Activated CD4-positive, alpha-beta T cell treated with anti-CD3 and anti-CD28 coated beads for 24 hours (primary cell): ENCODE results near the gene BCL2L14.

Source experiments
- DNase-seq, 2 donors: peaks; one replicate each; pipeline ENCODE4 v3.0.0-alpha.2; 2020; ENCODE audit warnings: low read depth in 2 of 2

The BCL2L14 gene

DNA sequence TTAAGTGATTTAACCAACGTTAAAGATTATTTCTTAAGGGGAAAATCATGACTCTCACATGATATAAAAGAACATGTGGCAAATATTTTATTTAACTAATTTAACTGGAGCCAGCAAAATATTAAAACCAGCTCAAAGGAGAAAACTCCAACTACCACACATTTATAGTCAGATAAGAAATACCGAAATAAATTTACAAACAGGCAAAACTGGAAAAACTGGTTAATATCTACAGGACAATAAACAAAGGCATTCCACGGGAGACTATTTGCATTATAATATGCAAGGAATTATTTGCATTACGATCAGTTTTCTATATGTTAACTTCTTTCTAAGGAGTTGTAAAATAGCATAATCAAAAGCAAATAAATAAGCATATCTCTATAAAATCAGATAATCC lies 13.8 kb upstream of the BCL2L14 start:
- no peak for DNase-seq

DNA sequence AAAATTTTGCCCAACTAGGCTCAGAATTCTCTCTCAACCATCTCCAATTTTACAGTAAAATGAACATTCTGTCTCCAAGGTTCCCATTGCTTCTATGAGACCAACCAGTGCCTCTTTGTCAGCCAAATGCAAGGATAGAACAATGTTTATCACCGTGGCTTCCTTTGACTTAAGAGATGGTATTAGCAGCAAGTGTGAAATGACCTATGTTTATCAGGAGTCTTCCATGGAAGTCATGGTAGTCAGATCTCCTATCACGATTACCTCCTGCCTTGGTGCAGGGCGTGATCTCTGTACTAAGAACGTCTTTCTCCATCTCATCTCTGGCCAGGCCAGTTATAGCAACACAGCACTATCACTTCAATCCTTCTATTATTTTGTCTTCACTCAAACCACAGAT lies 6.1 kb upstream of the BCL2L14 start:
- DNase-seq, result no peak

DNA sequence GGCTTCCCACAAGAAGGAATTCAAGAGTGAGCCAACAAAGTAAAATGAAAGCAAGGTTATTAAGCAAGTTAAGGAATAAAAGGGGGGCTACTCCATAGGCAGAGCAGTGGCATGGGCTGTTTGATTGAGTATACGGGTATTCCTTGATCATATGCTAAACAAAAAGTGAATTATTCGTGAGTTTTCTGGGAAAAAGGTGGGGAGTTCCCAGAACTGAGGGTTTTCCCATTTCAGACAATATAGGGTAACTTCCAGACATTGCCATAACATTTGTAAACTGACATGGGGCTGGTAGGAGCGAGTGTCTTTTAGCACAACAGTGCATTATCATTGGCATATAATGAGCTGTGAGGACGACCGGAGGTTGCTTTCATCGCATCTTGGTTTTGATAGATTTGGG lies 2.0 kb upstream of the BCL2L14 start:
- no peak for DNase-seq

DNA sequence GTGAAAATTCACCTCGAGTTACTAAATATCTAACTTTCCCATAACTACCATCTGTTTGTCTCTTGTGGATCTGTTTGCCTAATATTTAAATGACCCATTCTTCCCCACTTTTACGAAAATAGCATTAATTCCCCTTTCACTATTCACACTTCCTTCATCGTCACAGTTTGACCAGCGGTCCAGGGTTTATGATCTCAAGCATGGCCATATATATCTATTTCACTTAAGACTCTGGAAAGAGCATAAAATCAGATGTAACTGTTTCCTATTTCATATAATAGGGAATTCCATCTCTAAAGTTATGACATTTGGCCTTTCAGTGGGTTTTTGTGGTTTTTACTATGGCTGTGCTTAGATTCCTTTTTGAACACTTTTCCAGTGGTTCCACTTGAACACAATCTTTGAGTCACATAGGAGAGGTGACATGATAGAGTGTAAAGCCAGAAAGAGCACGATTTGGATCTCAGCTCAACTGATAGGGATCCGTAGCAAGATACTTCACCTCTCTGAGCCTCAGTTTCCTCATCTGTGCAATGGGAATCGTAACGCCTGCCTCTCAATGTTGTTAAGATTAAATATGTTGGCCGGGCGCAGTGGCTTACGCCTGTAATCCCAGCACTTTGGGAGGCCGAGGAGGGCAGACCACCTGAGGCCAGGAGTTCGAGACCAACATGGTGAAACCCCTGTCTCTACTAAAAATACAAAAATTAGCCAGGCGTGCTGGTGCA lies 754 bp upstream of the BCL2L14 start:
- no peak for DNase-seq

DNA sequence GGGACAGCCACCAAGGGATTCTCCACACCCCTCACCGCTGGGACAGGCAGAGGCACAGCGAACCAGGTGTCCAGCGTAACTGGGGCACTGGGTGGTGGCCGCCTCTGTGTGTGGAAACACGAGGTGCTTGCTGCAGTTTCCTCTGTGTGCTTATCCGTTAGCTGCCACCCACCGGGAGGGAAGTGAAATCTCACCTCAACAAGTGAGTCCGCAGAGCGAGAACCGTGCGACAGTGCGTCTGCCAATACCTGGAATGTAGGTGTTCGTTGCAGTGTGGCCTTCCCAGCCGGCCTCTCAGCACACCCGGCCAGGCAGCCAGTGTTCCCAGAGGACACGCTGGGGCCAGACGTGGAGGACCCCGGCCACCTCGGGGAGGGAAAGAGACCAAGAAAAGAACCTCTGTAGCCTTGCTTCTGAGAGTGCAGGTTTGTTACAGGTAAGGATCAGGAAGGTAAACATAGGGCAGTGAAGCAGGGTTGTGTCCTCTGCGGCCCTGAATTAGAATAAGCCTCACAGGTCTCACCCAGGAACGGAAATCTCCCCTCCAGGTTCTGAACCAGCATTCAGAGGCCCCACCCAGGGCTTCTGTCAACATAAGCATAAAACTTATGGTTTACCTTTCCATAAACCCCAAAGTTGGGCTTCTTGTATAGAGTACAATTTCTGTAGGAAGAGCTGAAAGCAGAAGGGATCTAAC lies 1.5 kb downstream of the BCL2L14 start:
- DNase-seq, result peak; percentile 6 to 13

DNA sequence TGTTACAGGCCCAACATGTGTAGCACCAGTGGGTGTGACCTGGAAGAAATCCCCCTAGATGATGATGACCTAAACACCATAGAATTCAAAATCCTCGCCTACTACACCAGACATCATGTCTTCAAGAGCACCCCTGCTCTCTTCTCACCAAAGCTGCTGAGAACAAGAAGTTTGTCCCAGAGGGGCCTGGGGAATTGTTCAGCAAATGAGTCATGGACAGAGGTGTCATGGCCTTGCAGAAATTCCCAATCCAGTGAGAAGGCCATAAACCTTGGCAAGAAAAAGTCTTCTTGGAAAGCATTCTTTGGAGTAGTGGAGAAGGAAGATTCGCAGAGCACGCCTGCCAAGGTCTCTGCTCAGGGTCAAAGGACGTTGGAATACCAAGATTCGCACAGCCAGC lies 8.6 kb downstream of the BCL2L14 start:
- no peak for DNase-seq

DNA sequence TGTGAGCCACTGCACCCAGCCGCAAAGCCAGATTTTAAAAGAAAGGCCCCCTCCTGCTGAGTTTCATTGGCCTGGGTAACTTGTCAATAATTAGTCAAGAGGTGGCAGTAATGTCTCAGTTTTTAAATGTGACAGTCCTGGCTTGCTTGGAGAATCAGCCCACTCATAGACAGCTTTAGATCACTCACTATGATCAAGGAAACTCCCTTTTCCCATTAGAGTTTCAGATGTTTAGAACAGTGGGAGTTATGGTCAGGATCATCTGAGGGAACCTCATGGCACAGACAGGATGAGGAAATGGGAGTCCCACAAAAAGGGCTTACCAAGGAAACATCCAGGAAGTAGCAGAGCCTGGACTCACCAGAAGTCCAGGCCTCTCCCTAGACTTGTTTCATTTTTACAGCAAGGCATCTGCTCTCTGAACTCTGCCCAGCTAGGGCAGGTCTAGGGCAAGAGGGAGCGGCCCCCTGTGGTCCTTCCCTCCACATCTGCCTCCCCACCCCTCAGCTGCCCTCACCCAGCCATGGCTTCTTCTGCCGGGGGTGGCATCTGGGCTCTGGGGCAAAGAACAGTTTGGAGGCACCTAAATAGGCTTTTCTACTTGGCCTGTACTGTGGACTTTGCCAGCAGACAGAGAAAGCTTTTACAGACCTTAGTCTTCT lies 11.2 kb downstream of the BCL2L14 start:
- no peak for DNase-seq

DNA sequence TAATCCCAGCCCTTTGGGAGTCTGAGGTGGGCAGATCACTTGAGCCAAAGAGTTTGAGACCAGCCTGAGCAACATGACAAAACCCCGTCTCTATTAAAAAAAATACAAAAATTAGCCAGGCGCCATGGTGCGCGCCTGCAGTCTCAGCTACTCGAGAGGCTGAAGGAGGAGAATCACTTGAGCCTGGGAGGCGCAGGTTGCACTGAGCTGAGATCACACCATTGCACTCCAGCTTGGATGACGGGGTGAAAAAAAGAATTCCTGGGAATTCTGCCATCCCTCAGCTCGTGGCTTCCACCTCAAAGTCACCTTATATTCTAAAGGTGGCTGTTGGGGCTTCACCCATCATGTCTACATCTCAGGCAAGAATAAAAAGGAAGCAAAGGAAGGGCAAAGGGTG lies 12.9 kb downstream of the BCL2L14 start:
- no peak for DNase-seq

DNA sequence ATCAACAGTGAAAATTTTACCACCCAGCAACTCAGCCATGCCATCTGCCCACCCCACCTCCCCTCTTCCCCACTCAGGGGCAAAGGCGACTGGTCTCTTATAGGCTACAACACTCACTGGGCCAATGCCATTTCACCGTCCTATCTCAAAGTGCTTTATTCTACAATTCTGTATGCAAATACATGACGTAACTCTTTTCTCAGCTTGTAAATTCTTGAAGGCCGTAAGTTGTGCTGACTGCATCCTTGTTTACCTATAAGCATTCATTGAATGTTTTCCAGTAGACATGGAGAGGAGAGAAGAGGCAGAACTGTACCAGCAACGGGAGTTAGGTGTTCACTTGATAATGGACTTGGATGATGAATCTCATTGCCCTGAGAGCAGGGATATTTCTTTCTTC lies 15.6 kb downstream of the BCL2L14 start:
- no peak for DNase-seq

DNA sequence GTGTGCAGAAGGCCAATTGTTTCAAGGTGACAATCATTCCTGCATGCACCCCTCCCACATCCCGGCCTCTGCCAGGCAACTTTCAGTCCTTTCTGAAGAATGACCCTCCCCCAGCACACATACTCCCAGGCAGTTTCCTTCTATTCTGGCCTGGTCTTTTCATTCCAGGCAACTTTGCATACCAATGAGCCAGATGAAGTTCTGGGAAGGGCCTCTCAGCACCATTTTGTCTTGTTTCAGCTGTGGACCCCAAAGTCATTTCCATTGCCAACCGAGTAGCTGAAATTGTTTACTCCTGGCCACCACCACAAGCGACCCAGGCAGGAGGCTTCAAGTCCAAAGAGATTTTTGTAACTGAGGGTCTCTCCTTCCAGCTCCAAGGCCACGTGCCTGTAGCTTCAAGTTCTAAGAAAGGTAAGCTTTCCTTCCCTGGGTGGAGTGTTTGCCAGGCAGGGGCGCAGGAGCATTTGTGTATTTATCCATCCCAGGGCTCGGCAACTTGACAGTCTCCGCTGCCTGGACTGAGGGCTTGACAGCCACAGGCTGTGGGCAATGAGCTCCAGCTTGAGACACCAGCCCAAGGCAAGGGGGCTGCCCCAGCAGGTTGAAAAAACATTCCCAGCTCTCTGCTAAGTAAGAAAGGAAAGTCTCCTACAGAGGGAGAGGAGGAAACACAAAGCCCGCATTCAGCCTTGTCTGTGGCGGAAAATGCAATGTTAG lies 16.4 kb downstream of the BCL2L14 start:
- no peak for DNase-seq

DNA sequence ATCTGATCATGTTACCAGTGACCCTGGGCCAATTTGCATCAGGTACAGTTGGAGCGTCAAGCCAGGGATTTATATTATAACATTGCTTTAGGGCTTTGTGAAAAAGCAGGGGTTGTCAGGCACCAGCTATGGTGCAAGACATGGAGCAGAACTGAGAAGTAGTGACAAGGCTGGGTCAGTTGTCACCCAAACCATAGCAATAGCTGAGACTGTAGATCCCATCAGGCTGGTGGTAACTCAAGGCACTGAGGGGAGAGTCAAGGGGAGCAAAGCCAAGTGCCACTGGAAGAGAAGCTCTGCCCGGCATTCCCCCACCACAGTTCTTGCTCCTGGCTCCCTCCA lies 16.9 kb downstream of the BCL2L14 start:
- DNase-seq, result no peak

DNA sequence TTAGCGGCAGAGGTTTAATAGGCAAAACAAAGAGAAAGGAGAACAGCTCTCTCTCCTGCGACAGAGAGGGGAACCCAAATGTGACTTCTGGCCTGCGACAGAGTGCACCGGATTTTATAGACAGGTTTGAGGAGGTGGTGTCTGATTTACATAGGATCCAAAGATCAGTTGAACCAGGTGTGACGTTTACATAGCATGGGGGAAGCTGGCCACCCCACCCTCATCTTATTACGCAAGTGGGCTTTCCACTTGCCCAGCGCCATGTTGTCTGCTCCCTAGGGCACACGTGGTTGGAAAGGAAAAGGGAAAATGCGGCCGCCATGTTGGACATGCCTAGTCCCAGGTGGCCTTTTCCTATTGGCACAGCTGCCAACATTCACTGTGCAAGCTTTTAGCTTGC lies 17.4 kb downstream of the BCL2L14 start:
- no peak for DNase-seq

DNA sequence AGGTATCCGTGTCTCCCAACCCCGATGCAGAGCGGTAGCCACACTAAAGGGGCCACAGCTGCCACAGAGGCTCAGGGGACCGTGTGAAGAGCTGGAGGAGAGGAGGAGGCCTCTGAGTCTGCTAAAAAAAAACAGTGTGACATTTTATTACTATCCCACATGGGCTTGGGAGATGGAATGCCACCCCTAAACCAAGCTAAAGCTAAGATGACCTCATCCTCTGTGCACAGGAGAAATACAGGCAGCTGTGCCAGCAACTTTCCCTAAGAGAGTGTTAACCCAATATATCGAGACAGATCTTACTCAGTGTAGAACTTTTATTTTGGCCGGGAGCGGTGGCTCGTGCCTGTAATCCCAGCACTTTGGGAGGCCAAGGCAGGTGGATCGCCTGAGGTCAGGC lies 18.0 kb downstream of the BCL2L14 start:
- no peak for DNase-seq

DNA sequence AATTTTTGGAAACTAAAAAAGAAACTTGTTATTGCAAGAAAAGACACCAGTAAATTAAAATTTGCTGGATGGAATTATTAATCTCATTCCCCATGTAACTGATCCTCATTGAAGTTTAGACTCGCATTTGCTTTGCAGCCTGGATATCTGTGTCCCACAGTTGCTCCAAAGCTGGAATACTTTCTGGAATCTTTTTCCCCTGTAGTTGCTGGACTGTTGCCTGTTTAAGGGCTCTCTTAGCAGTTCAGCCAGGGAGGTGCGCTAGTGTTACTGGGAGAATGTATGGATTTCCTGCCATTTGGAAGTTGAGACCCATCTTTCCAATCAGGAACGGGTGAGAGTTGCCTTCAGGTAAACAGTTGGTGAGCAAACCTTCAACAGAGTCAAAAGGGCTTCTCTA lies 20.3 kb downstream of the BCL2L14 start:
- DNase-seq, result no peak

DNA sequence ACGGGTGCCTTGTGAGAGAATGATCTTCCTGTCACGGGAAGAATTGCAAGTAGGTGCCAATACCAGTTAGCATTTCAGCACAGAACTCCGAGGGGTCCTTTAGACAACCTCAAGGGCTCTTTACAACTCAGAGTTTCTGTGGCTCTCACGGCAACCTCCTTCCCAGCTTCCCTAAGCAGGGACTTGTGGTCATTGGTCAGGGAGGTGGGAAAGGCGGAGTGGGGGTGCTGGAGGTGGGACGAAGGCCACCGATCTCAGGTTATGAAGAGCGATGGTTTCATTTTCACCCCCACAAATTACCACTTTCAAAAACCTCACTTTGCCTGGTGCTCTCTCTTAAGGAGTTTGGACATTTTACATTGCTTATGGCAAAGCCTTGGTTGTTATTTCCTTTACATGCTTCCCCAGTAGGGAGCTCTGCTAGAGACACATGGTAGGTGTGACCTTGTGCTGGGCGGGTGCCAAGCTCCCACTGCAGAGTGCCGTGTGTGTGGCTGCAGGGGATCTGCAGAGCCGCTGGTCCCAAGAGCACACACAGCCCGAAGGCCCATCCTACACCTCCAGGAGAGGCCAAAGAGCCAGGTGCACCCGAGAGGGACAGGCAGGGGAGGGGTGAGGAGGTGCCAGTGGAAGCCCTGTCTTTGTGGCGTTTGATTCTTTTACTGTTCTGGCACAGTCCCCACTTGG lies 21.4 kb downstream of the BCL2L14 start:
- no peak for DNase-seq

DNA sequence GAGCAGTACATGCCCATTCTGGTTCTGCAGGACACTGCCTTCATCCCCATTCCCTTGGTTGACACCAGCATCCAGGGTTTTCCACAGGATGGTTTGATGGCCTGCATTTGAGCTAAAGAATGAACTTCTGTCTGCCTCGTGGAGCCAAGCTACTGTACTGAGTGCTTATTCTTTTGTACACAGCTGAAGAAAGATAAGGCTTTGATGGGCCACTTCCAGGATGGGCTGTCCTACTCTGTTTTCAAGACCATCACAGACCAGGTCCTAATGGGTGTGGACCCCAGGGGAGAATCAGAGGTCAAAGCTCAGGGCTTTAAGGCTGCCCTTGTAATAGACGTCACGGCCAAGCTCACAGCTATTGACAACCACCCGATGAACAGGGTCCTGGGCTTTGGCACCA lies 23.7 kb downstream of the BCL2L14 start:
- DNase-seq, result no peak

DNA sequence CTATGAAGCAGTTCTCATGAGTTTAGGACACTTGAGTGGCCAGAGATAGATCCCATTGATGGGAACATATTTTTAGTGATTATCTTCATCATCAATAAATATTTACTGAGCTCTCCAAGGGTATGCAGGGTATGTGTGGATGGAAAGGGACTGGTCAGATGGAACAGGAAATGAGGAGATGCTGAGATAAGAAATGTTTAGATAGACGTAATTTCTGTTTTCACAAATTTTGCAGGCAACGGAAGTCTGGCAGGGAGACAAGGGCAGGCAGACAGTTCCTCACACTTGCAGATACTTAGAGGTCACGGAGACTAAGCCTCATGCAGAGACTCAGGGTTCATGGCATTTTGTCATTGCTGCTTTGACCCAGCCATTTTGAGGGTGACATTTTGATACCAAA lies 24.3 kb downstream of the BCL2L14 start:
- no peak for DNase-seq

DNA sequence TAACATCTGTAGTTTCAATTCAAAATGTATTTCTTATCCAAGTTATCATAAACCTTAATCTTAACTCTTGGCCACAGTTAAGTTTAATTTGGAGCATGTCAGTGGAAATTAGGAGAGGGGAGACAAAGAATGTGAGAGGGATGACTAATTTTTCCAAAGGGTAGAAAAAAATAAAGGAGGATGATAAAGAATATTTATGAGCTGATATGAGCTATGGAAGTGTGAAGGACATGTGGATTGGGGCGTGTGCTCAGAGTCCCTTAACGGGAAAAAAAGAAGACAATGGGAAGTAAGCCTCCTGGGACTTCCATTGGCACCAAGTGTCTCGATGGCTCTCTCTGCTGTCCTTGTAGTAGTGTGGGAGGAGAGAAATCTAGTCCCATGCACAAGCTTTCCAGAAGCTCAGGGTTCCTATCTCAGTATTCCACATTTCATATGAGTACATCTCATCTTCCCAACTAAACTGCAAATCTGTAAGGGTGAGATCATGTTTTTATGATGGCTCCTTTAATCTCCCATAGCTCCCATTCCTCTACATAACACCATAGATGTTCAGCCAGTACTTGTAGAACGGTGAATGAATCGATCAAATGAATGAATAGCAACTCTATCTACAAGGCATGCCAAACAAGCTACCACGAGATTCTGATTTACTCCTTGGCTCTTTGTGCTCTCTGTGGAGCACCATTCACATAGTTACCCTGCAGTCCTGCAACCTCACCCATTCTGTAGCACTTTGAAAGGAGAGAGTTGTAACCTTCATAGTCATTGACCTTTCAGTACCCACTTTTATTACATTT lies 27.4 kb downstream of the BCL2L14 start:
- DNase-seq, result no peak

DNA sequence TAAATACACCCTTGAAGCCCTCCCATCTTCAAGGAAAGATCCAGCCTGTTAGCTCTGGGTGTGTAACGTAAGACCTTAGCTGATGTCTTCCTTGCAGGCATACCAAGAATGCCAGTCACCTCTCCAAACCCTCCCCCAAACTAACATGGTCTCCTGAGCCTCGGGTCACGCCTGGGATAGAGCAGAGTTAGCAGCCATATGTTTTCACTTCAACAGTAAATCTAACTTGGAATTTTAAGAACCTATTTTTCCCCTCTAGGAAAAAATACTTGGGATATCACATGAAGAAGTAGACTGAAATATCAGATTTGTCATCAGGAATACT lies 27.9 kb downstream of the BCL2L14 start:
- no peak for DNase-seq

DNA sequence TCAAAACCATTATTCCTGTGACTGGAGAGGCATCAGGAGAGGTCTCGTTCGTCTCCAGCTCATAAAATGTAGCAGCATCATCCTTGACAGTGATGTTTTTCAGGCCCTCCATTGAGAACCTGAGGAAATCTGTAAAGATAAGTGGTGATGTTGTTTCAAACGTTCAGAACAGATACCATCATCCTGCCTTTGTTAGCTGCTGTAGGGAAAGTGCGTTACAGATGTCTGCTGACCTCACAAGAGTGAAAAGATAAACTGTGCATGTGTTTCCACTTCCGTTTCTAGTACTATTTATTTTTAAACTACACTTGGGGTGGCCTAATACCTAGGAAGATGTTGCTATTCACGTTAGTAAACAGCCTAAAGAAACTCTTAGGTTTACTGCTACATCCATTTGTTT lies 28.4 kb downstream of the BCL2L14 start:
- DNase-seq, result no peak

DNA sequence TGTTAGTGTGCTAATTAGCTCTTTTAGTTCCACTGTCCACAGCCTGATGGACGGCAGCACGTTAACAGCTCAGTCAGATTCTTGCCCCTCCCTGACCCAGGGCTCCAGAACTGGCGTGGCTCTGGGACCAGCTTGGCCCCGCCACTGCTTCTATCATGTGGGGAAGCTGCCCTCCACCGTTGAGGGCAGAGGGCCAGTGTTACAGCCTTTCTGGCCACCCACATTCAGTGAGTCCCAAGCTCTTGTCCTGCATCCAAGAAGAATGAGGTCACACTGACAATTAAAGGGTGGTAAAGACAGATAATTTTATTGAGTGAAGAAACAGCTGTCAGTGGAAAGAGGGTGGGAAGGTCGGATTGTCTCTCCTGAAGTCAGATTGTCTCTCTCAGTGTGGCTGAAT lies 36.9 kb downstream of the BCL2L14 start:
- DNase-seq, result no peak
